Transverse colon (tissue), 4 donors: ENCODE data around the gene TNFSF18. TPM values are rescaled to one million over a fixed set of nuclear protein-coding genes. Genes with fewer than 3 reads are reported as not detected.

Experiments used
- DNase-seq: peaks from one replicate; pipeline ENCODE4 v3.0.0-alpha.2; 2019
- H3K27ac ChIP-seq, 4 donors: fragments of 200-600 bp; sonication (generic); 2 replicates each; pipeline ENCODE4 v1.5.1; 2016 to 2018; ENCODE audit warnings: inconsistent platforms in 4 of 4
- H3K27me3 ChIP-seq: fragments of 200-600 bp; sonication (generic); 2 replicates; pipeline ENCODE4 v1.5.1; 2017; ENCODE audit warnings: inconsistent platforms
- H3K36me3 ChIP-seq, 4 donors: fragments of 200-600 bp; sonication (generic); 2 replicates each; pipeline ENCODE4 v1.5.1; 2017 to 2019; ENCODE audit warnings: inconsistent platforms in 4 of 4
- H3K4me1 ChIP-seq, 4 donors: fragments of 200-600 bp; sonication (generic); 2 replicates each; pipeline ENCODE4 v1.5.1; 2017 to 2020; ENCODE audit warnings: inconsistent platforms in 4 of 4
- H3K4me3 ChIP-seq, 4 donors: fragments of 200-600 bp; sonication (generic); 1 replicate in 1 of 4; 2 replicates in 3 of 4; pipeline versions ENCODE4 v1.5.1 to v1.6.1; 2017 to 2019; ENCODE audit warnings: inconsistent platforms in 4 of 4
- H3K9me3 ChIP-seq, 2 donors: fragments of 200-600 bp; sonication (generic); 2 replicates each; pipeline ENCODE4 v1.5.1; 2017 to 2019; ENCODE audit warnings: inconsistent platforms in 2 of 2
- EP300 ChIP-seq: sonication (generic); formaldehyde crosslinking; IDR thresholded peaks from one replicate; pipeline ENCODE4 v1.6.1; 2017; ENCODE audit warnings: antibody characterized with exemption, low read depth
- POLR2A ChIP-seq: fragments of 450-650 bp; IDR thresholded peaks from one replicate; pipeline ENCODE4 v1.6.1; 2016; ENCODE audit warnings: antibody characterized with exemption, mild to moderate bottlenecking, moderate library complexity
- POLR2AphosphoS5 ChIP-seq, 3 donors: sonication (generic); formaldehyde crosslinking; IDR thresholded peaks; one replicate each; pipeline ENCODE4 v1.6.1; 2016; ENCODE audit warnings: antibody characterized with exemption in 3 of 3
- WGBS, 2 donors: methylation state at CpG; one replicate each; pipeline ENCODE4 v1.1.5; 2018; ENCODE audit warnings: low coverage in 1 of 2; 5-methylcytosine and 5-hydroxymethylcytosine counted together
- in situ Hi-C, 4 donors: fragments of 200-750 bp; cut with MboI; loops; one replicate each; pipeline versions ENCODE4 v1.15.0 to v1.15.1; 2017; ENCODE audit warnings: low sequenced_read_pairs in 3 of 4, low pct_ligation_motif_present in 1 of 4, low pct_unique_long_range_greater_than_20kb in 1 of 4
- intact Hi-C: fragments of 100-400 bp; cut with DNase I; formaldehyde crosslinking; loops from one replicate; pipeline ENCODE4 v1.15.1; 2023; ENCODE audit warnings: low total_unique reads
- total RNA-seq, 4 donors: library from RNA; depleted of rRNA; stranded (reverse); fragments of >200 nt; gene quantifications; one replicate each; pipeline ENCODE4 v1.1.0, GENCODE V29; 2016
- TF ChIP-seq, protein P1 (sequence below), 5 experiments: fragments of 200-600 bp in 3 of 5; fragments of 450-650 bp in 2 of 5; sonication (generic) in 3 of 5; IDR thresholded peaks; 1 replicate in 2 of 5; 2 replicates in 3 of 5; pipeline ENCODE4 v1.5.1; 2016 to 2017; ENCODE audit warnings: antibody characterized with exemption in 5 of 5, inconsistent platforms in 3 of 5, mild to moderate bottlenecking in 2 of 5, moderate library complexity in 1 of 5

Gene TNFSF18
- total RNA-seq, 4 donors from 2014 or later, result not detected

GRCh38 chr1:173012126-173012525, 38.6 kb downstream of the TNFSF18 start:
- in situ Hi-C loops, result no loop called here
- Histone ChIP-seq H3K4me1 (no peaks in the 10 kb centered on the region), H3K27me3 (no peaks in the 10 kb centered on the region)

DNA sequence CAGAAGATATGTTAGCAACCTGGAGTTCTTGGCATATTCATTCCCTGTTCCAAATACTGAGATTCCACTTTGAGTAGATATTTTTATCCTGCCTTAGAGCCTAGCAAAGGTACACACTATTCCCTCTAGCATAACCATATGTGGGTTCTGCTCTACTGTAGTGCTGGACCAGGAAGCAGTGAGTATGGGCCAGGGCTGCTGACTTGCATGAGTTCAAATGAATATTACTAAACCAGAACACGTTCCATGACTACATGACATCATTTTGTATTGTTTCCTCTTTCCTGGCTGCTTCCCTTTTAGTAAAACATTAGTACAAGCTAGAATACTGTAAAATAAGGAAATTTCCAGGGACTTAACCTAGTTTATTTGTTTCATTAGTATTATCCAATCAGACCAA, 41.1 kb downstream of the TNFSF18 start:
- TF ChIP-seq, protein P1, sequence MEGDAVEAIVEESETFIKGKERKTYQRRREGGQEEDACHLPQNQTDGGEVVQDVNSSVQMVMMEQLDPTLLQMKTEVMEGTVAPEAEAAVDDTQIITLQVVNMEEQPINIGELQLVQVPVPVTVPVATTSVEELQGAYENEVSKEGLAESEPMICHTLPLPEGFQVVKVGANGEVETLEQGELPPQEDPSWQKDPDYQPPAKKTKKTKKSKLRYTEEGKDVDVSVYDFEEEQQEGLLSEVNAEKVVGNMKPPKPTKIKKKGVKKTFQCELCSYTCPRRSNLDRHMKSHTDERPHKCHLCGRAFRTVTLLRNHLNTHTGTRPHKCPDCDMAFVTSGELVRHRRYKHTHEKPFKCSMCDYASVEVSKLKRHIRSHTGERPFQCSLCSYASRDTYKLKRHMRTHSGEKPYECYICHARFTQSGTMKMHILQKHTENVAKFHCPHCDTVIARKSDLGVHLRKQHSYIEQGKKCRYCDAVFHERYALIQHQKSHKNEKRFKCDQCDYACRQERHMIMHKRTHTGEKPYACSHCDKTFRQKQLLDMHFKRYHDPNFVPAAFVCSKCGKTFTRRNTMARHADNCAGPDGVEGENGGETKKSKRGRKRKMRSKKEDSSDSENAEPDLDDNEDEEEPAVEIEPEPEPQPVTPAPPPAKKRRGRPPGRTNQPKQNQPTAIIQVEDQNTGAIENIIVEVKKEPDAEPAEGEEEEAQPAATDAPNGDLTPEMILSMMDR (IDR thresholded peaks at IDR 0.05), result no peak
- TF ChIP-seq EP300 (no peak), POLR2AphosphoS5 (IDR thresholded peaks at IDR 0.05) (no peak), POLR2A (no peak)
- DNase-seq, result no peak
- no peaks in the 10 kb centered on the region for H3K27me3 ChIP-seq
- H3K36me3 ChIP-seq, result no peaks in the 10 kb centered on the region
- in situ Hi-C loops, result no loop called here
- no peak overlapping the region for H3K4me3 ChIP-seq
- no peaks in the 10 kb centered on the region for H3K4me1 ChIP-seq
- no peak overlapping the region for H3K27ac ChIP-seq
- WGBS, 2 donors, result 67 to 100% methylated on average over 1 of the region's 1 CpG
- intact Hi-C loops, result no loop called here
- no peaks in the 10 kb centered on the region for H3K9me3 ChIP-seq

More at GRCh38 chr1:173012126-173012525, 38.6 kb downstream of the TNFSF18 start:
- WGBS, 2 donors, result 94 to 100% methylated on average over 1 of the region's 1 CpG
- intact Hi-C loops, result no loop called here
- TF ChIP-seq EP300 (no peak), POLR2A (no peak), POLR2AphosphoS5 (IDR thresholded peaks at IDR 0.05) (no peak)
- TF ChIP-seq, protein P1 (IDR thresholded peaks at IDR 0.05), result no peak
- Histone ChIP-seq H3K4me3 (no peak overlapping the region), H3K27ac (no peak overlapping the region), H3K9me3 (no peaks in the 10 kb centered on the region), H3K36me3 (no peaks in the 10 kb centered on the region)
- no peak for DNase-seq

DNA sequence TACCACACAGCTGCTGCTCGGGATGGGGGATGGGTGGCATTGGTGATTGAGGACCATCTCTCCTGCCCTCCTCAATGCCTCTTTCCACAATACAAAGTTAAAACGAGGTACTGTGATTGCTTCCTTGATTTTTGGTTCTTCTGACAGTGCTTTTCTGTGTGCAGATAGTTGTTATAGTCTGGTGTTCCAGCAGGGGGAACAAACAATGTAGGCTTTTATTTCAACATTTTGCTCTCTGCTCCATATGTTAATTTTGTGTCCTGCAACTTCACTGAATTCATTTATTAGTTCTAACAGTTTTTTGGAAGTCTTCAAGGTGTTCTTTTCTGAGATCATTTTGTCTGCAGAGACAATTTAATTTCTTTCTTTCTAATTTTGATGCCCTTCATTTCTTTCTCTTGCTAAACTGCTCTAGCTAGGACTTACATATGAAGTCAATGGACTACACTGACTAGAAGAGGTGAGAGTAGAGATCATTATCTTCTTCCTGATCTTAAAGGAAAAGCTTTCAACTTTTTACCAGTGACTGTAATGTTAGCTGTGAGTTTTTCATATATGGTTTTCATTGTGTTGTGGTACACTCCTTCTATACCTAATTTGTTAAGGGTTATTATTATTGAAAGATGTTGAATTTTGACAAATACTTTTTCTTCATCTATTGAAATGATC, 45.4 kb downstream of the TNFSF18 start:
- no peaks in the 10 kb centered on the region for H3K9me3 ChIP-seq
- no peaks in the 10 kb centered on the region for H3K36me3 ChIP-seq
- H3K27me3 ChIP-seq, result no peaks in the 10 kb centered on the region
- TF ChIP-seq, protein P1 (IDR thresholded peaks at IDR 0.05), result no peak
- no peak for TF ChIP-seq POLR2AphosphoS5 (IDR thresholded peaks at IDR 0.05)
- no peak for TF ChIP-seq POLR2A
- DNase-seq, result no peak
- no peak overlapping the region for H3K27ac ChIP-seq
- WGBS, 2 donors, result 20 to 67% methylated on average over 1 to 2 of the region's 2 CpGs
- intact Hi-C loops, result loop anchor here (1.0 kb wide), 1 partner anchor 40 kb away; no protein-coding TSS in a partner anchor
- in situ Hi-C loops, result no loop called here
- H3K4me1 ChIP-seq, result no peaks in the 10 kb centered on the region
- H3K4me3 ChIP-seq, result no peak overlapping the region

DNA sequence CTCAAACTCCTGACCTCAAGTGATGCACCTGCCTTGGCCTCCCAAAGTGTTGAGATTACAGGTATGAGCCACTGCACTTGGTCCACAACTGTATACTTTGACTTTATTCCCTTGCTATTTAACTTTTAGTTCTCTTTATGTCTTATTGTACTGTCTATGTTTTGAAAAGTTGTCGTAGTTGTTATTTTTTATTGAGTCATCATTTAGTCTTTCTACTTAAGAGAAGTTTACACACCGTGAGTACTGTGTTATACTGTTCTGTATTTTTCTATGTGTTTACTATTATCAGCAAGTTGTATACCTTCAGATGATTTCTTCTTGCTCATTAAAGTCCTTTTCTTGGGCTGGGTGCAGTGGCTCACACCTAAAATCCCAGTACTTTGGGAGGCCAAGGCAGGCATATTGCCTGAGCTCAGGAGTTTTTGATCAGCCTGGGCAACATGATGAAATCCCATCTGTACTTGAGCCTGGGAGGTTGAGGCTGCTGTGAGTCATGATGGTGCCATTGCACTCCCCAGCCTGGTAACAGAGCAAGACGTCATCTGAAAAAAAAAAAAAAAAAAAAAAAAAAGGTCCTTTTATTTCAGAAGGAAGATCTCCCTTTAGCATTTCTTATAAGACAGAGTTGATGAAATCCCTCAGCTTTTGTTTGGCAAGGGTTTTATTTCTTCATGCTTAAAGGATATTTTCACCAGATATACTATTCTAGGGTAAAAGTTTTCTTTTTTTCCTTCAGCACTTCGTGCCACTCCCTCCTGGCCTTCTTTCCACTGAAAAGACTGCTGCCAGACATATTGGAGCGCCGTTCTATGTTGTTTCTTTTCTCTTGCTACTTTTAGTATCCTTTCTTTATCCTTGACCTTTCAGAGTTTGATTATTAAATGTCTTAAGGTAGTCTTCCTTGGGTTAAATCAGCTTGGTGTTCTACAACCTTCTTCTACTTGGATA, 47.6 kb downstream of the TNFSF18 start:
- in situ Hi-C loops (no loop called here), intact Hi-C loops (no loop called here)
- WGBS, 2 donors, result 88 to 92% methylated on average over 5 to 6 of the region's 6 CpGs

More for the DNA sequence above, 47.6 kb downstream of the TNFSF18 start:
- H3K27ac ChIP-seq, result no peak overlapping the region
- no peaks in the 10 kb centered on the region for H3K27me3 ChIP-seq
- no peaks in the 10 kb centered on the region for H3K36me3 ChIP-seq
- no peaks in the 10 kb centered on the region for H3K9me3 ChIP-seq
- H3K4me1 ChIP-seq, result no peaks in the 10 kb centered on the region
- H3K4me3 ChIP-seq, result no peak overlapping the region
- DNase-seq, result no peak
- TF ChIP-seq EP300, result no peak
- TF ChIP-seq, protein P1 (IDR thresholded peaks at IDR 0.05), result no peak
- TF ChIP-seq POLR2AphosphoS5 (IDR thresholded peaks at IDR 0.05), result no peak
- TF ChIP-seq POLR2A, result no peak
